Body of pancreas (tissue), 4 donors: ENCODE measurements around the gene ADAD2. TPM values are rescaled to one million over a fixed set of nuclear protein-coding genes. Genes with fewer than 3 reads are reported as not detected.

Experiments
- ATAC-seq: fragments of 150-250 bp; one replicate; pipeline ENCODE4 v1.9.1; 2016
- DNase-seq, 4 donors: peaks; one replicate each; pipeline ENCODE4 v3.0.0-alpha.2; 2019
- H3K27ac ChIP-seq, 4 donors: fragments of 200-600 bp; sonication (generic); 1 replicate in 3 of 4; 2 replicates in 1 of 4; pipeline versions ENCODE4 v1.5.1 to v1.6.1; 2016 to 2019; ENCODE audit warnings: mild to moderate bottlenecking in 1 of 4, mixed read lengths in 1 of 4, moderate library complexity in 1 of 4
- H3K27me3 ChIP-seq, 2 donors: fragments of 200-600 bp; sonication (generic); one replicate each; pipeline ENCODE4 v1.6.0; 2016; ENCODE audit warnings: mild to moderate bottlenecking in 1 of 2
- H3K36me3 ChIP-seq, 2 donors: fragments of 200-600 bp; sonication (generic); replicated peaks in 1 of 2; 2 replicates each; pipeline ENCODE4 v1.5.1; 2016; ENCODE audit warnings: low read depth in 2 of 2; ENCODE audit not compliant: insufficient read depth in 1 of 2
- H3K4me1 ChIP-seq: fragments of 200-600 bp; sonication (generic); one replicate; pipeline ENCODE4 v1.6.0; 2016
- H3K4me3 ChIP-seq, 2 donors: fragments of 200-600 bp; sonication (generic); 1 replicate in 1 of 2; 2 replicates in 1 of 2; pipeline ENCODE4 v1.5.1; 2016 to 2019
- H3K9me3 ChIP-seq, 3 donors: fragments of 200-600 bp; sonication (generic); 1 replicate in 2 of 3; 2 replicates in 1 of 3; pipeline ENCODE4 v1.5.1; 2016
- POLR2A ChIP-seq, 3 donors: fragments of 450-650 bp; IDR thresholded peaks; one replicate each; pipeline ENCODE4 v1.6.1; 2016; ENCODE audit warnings: antibody characterized with exemption in 3 of 3, mild to moderate bottlenecking in 2 of 3
- WGBS, 2 donors: methylation state at CpG; one replicate each; pipeline ENCODE4 v1.1.5; 2017; 5-methylcytosine and 5-hydroxymethylcytosine counted together
- intact Hi-C: fragments of 100-400 bp; cut with DNase I; formaldehyde crosslinking; loops from one replicate; pipeline ENCODE4 v1.15.1; 2023
- total RNA-seq, 2 donors: library from RNA; depleted of rRNA; stranded (reverse); fragments of >200 nt; gene quantifications; one replicate each; pipeline ENCODE4 v1.1.0, GENCODE V29; 2016
- TF ChIP-seq, protein P1 (sequence below), 7 experiments: fragments of 450-650 bp in 4 of 7; fragments of 200-600 bp in 3 of 7; sonication (generic) in 3 of 7; IDR thresholded peaks; one replicate each; pipeline ENCODE4 v1.5.1; 2016 to 2019; ENCODE audit warnings: antibody characterized with exemption in 7 of 7

Gene ADAD2
- total RNA-seq, 2 donors from 2014 or later = 4.0 TPM; not detected in 1

DNA sequence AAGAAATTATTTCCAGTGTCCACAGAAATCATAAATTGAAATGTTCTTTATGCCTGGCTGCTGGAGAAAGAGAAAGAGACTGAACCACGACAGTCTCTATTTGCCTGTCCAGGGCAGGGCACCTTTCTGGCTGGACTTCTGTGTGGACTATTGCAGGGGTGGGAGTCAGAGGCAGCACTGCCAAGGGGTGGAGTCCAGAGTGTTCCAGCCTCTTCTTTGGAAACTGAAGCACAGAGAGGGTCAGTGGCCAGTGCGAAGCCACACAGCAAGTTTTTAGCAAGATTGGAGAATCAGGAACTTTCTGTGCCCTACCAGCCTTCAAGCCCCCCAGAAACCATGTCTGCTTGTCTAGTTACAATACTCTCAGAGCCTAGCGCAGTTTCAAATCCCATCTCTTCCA is 33.6 kb downstream of the ADAD2 start:
- TF ChIP-seq POLR2A (IDR thresholded peaks at IDR 0.05) = no peak
- TF ChIP-seq, protein P1, sequence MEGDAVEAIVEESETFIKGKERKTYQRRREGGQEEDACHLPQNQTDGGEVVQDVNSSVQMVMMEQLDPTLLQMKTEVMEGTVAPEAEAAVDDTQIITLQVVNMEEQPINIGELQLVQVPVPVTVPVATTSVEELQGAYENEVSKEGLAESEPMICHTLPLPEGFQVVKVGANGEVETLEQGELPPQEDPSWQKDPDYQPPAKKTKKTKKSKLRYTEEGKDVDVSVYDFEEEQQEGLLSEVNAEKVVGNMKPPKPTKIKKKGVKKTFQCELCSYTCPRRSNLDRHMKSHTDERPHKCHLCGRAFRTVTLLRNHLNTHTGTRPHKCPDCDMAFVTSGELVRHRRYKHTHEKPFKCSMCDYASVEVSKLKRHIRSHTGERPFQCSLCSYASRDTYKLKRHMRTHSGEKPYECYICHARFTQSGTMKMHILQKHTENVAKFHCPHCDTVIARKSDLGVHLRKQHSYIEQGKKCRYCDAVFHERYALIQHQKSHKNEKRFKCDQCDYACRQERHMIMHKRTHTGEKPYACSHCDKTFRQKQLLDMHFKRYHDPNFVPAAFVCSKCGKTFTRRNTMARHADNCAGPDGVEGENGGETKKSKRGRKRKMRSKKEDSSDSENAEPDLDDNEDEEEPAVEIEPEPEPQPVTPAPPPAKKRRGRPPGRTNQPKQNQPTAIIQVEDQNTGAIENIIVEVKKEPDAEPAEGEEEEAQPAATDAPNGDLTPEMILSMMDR (IDR thresholded peaks at IDR 0.05) = no peak
- Histone ChIP-seq H3K4me3 (no peak overlapping the region), H3K27me3 (no peaks in the 10 kb centered on the region), H3K36me3 (no peaks in the 10 kb centered on the region), H3K9me3 (no peaks in the 10 kb centered on the region), H3K27ac (no peak overlapping the region), H3K4me1 (no peaks in the 10 kb centered on the region)
- WGBS, 2 donors = 86 to 91% methylated on average over 3 of the region's 3 CpGs
- DNase-seq (no peak), ATAC-seq (no peak)
- intact Hi-C loops = no loop called here

DNA sequence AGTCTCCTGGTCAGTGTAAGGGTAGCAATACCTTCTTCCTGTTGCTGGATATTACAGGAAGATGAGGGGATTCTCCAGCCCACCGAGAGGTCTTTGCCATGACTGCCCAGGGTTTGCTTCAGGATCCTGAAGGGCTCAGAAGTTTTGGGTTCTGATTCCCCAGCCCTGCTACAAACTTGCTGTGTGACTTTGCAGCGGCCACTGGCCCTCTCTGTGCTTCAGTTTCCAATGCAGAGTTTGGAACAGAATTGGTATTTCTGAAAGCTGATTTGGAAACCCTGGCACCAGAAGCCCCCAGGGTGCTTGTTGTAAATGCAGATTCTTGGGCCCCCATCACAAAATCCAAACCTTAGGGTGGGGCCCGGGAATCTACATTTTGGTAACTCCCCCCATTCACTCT is 34.2 kb downstream of the ADAD2 start:
- Histone ChIP-seq H3K4me3 (no peak overlapping the region), H3K27me3 (no peaks in the 10 kb centered on the region), H3K27ac (no peak overlapping the region), H3K36me3 (no peaks in the 10 kb centered on the region), H3K9me3 (no peaks in the 10 kb centered on the region), H3K4me1 (no peaks in the 10 kb centered on the region)
- intact Hi-C loops = no loop called here
- DNase-seq (no peak), ATAC-seq (no peak)
- no peak for TF ChIP-seq POLR2A (IDR thresholded peaks at IDR 0.05)
- TF ChIP-seq, protein P1 (IDR thresholded peaks at IDR 0.05) = no peak
- WGBS, 2 donors = 65 to 67% methylated on average over 2 to 3 of the region's 3 CpGs

DNA sequence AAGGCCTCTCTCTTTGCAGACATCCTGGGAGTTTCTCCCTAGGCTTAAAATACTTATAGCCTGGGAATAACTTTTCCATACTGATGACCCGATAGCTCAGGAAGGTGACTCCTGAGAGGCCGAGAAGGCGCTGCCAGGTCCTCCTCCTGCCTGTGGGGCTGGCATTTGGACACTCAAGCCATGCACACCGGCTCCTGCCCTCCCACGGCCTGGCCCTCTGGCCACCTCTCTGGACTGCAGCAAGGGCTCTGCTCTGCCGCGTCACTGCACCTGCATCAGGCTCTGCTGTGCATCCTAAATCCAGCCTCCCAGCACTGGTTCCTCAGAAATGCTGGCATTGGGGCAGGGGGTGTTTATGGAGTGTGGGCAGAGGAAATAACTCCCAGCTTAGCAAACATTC is 34.6 kb downstream of the ADAD2 start:
- Histone ChIP-seq H3K4me1 (no peaks in the 10 kb centered on the region), H3K27me3 (no peaks in the 10 kb centered on the region), H3K4me3 (no peak overlapping the region), H3K36me3 (no peaks in the 10 kb centered on the region), H3K27ac (no peak overlapping the region), H3K9me3 (no peaks in the 10 kb centered on the region)
- no peak for DNase-seq
- WGBS, 2 donors = 53 to 66% methylated on average over 7 of the region's 7 CpGs
- no peak for ATAC-seq
- intact Hi-C loops = no loop called here
- no peak for TF ChIP-seq POLR2A (IDR thresholded peaks at IDR 0.05)
- TF ChIP-seq, protein P1 (IDR thresholded peaks at IDR 0.05) = no peak

DNA sequence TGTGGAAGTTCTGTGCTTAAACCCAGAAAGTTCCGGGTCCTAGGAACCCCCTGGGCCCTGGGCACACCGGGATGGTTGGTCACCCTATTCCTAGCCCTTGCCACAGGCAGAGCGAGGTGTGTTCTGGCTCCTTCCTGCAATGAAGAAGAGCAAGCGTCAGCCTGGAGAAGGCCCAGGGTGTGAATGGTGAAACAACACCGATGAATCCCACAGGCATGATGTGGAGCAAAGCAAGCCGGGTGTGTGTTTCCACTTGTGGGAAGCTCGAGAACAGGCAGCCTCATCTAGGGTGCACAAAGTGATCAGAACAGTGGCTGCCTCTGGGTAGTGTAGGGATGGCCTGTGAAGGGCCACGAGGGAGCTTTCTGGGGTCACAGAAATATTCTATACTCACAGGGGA is 35.1 kb downstream of the ADAD2 start:
- ATAC-seq (no peak), DNase-seq (no peak)
- no peaks in the 10 kb centered on the region for H3K4me1 ChIP-seq
- H3K9me3 ChIP-seq = no peaks in the 10 kb centered on the region
- H3K27ac ChIP-seq = no peak overlapping the region
- no peak overlapping the region for H3K4me3 ChIP-seq
- H3K36me3 ChIP-seq = no peaks in the 10 kb centered on the region
- intact Hi-C loops = no loop called here
- no peaks in the 10 kb centered on the region for H3K27me3 ChIP-seq
- TF ChIP-seq, protein P1 (IDR thresholded peaks at IDR 0.05) = no peak
- TF ChIP-seq POLR2A (IDR thresholded peaks at IDR 0.05) = no peak
- WGBS, 2 donors = 52 to 60% methylated on average over 8 of the region's 8 CpGs

DNA sequence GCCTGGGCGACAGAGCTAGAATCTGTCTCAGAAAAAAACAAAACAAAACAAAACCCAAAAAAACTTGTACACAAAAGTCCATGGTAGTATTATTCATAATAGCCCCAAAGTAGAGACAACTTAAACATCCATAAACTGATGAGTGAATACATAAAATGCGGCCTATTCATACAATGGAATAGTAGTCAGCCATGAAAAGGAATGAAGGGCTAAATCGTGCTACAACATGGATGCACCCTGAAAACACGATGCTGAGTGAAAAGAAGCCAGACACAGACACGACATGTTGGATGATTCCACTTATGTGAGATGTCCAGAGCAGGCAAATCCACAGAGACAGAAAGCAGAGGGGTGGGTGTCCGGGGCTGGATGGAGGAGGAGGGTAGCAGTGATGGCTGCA is 36.6 kb downstream of the ADAD2 start:
- H3K27ac ChIP-seq = no peak overlapping the region
- TF ChIP-seq, protein P1 (IDR thresholded peaks at IDR 0.05) = no peak
- no peak for TF ChIP-seq POLR2A (IDR thresholded peaks at IDR 0.05)

More for the DNA sequence above, 36.6 kb downstream of the ADAD2 start:
- DNase-seq (no peak), ATAC-seq (no peak)
- H3K4me1 ChIP-seq = no peaks in the 10 kb centered on the region
- H3K9me3 ChIP-seq = no peaks in the 10 kb centered on the region
- WGBS, 2 donors = 70 to 73% methylated on average over 6 of the region's 6 CpGs
- no peaks in the 10 kb centered on the region for H3K27me3 ChIP-seq
- intact Hi-C loops = no loop called here
- no peak overlapping the region for H3K4me3 ChIP-seq
- no peaks in the 10 kb centered on the region for H3K36me3 ChIP-seq
